Measurements from ENCODE around the gene CLDN2. TPM values are rescaled to one million over a fixed set of nuclear protein-coding genes. Genes with fewer than 3 reads are reported as not detected.

Gene CLDN2
- total RNA-seq, 1 experiment from 2014 or later = not detected

Other genes with a start within 250 kb of the CLDN2 start
- gene RNF128, start 193.7 kb upstream of the CLDN2 start, total RNA-seq (2014; rRNA removed; shearing (Covaris generic)) = 21.0 and 22.2 TPM in 2 replicates
- 2.4 and 4.2 TPM in 2 replicates for gene TBC1D8B, start 117.7 kb upstream of the CLDN2 start, total RNA-seq (2014; rRNA removed; shearing (Covaris generic))
- gene RIPPLY1, start 17.1 kb upstream of the CLDN2 start, total RNA-seq (2014; rRNA removed; shearing (Covaris generic)) = not detected in 2 replicates
- gene MORC4, start 79.8 kb downstream of the CLDN2 start, total RNA-seq (2014; rRNA removed; shearing (Covaris generic)) = 11.7 and 13.7 TPM in 2 replicates
- gene RBM41, start 198.4 kb downstream of the CLDN2 start, total RNA-seq (2014; rRNA removed; shearing (Covaris generic)) = 7.6 and 8.3 TPM in 2 replicates

All from SK-MEL-5 (cell line).